ENCODE results near the gene SBDS.
"Not testable (repeated sequence)": the region's sequence is repeated elsewhere in the genome, so short reads cannot be mapped to it uniquely, and the experiment has no call there.

SBDS gene

DNA sequence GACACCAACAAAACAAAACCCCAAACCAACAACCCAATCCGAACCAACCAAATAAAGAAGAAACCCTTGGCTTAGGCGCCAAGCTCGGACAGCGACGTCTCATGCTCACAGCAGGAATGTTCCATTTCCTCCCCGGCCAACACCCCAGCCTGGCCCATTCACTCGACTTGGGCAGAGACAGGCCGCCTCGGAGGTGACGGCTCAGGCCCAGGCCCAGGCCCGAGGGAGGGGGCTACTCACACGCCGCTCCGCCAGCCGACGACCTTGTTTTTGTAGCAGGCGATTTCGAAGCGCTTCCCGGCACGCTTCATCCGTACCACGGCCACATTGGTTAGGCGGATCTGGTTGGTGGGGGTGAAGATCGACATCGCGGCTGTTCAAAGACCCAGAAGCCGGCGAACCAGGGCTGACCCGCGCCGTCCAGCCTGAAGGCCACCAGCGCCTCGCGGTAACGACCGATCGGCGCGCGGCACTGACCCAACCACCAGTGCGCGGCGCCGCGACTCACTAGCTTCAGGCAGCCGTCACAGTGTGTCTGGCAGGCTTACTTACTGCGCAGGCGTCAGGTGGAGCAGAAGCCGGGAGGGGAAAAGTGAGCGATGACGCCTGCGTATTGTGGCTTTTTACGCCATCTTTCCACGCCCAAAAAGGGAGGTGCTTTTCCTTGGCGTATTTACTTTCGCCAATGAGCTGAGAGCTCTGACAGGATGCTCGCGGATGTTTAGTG is at the start of gene SBDS:
SBDS (minus strand) TSS at position 537 of the 727 bp plus-strand sequence; CDS start at position 368, 169 bp downstream.
- peak within 1 kb of the TSS; percentile 77 for H3K27ac ChIP-seq
- TF ChIP-seq ZFX (IDR thresholded peaks at IDR 0.05), result peak; percentile 31; the same call in 1 of the 2 replicates
- TF ChIP-seq, protein P1, sequence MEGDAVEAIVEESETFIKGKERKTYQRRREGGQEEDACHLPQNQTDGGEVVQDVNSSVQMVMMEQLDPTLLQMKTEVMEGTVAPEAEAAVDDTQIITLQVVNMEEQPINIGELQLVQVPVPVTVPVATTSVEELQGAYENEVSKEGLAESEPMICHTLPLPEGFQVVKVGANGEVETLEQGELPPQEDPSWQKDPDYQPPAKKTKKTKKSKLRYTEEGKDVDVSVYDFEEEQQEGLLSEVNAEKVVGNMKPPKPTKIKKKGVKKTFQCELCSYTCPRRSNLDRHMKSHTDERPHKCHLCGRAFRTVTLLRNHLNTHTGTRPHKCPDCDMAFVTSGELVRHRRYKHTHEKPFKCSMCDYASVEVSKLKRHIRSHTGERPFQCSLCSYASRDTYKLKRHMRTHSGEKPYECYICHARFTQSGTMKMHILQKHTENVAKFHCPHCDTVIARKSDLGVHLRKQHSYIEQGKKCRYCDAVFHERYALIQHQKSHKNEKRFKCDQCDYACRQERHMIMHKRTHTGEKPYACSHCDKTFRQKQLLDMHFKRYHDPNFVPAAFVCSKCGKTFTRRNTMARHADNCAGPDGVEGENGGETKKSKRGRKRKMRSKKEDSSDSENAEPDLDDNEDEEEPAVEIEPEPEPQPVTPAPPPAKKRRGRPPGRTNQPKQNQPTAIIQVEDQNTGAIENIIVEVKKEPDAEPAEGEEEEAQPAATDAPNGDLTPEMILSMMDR (conservative IDR thresholded peaks at IDR 0.05), result peak; percentile 33

DNA sequence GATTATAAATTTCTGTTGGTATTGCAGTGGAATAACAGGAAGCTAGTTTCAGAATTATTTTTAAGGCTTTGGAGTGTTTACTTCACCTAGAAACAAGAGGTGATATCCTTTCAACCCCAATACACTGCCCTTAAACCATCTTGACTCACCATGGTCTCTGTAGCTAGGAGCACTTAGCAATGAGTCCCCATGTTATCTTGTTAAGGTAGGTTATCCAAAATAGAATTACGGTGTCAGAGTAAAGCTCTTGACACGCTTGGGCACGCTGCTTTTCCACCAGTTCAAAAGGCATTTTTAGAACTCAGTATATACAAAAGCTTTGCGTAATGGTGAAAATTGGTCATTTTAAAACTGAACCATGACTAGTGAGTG is 48.2 kb upstream of the SBDS start:
- H3K27ac ChIP-seq, result not testable (repeated sequence)

- H3K27ac ChIP-seq, result peak overlapping the region; percentile 39
Observed at GRCh38 chr7:67042781-67043558, 47.6 kb upstream of the SBDS start.

GRCh38 chr7:67040832-67041231 is 45.4 kb upstream of the SBDS start:
- TF ChIP-seq, protein P1 (conservative IDR thresholded peaks at IDR 0.05), result peak; percentile 65
- not testable (repeated sequence) for H3K27ac ChIP-seq

GRCh38 chr7:67036432-67037395 is 41.3 kb upstream of the SBDS start:
- H3K27ac ChIP-seq, result not testable (repeated sequence)

GRCh38 chr7:67033251-67033650 is 37.9 kb upstream of the SBDS start:
- TF ChIP-seq, protein P1 (conservative IDR thresholded peaks at IDR 0.05), result no peak
- no peak for TF ChIP-seq ZFX (IDR thresholded peaks at IDR 0.05)

GRCh38 chr7:67031685-67032084 is 36.3 kb upstream of the SBDS start:
- H3K27ac ChIP-seq, result not testable (repeated sequence)

More at GRCh38 chr7:67033251-67033650, 37.9 kb upstream of the SBDS start:
- no peak overlapping the region for H3K27ac ChIP-seq

DNA sequence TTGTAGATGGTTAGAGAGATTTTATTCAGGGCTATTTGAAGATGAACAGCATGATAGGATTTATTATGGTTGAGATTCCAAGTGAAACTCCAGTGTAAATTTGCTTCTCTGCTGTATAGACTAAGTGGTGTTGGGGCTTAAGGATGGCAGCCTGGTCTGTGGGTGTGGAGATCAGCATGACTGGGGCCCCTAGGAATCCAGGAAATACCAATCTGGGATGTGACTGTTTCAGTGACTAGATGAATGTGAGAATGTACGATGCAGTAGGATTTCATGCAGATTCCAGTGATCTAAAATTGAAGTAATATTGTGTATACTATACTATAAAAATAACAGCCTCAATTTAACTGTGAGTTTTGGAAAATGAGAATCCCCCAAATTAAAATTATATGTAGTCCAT is 30.1 kb upstream of the SBDS start:
- H3K27ac ChIP-seq, result not testable (repeated sequence)

- TF ChIP-seq ZFX (IDR thresholded peaks at IDR 0.05), result no peak
- TF ChIP-seq, protein P1 (conservative IDR thresholded peaks at IDR 0.05), result no peak
- H3K27ac ChIP-seq, result no peak overlapping the region
Observed at GRCh38 chr7:67022511-67022910, 27.1 kb upstream of the SBDS start.

Measured in C4-2B (cell line).